Brain microvascular endothelial cell (primary cell): ENCODE data around the gene FNBP1L.

ENCODE experiments used
- DNase-seq: peaks from one replicate; pipeline ENCODE4 v3.0.0-alpha.2; 2020
- H3K27ac ChIP-seq: fragments of 250-450 bp; sonication (Bioruptor Pico); 2 replicates; pipeline ENCODE4 v1.5.1; 2020; ENCODE audit warnings: mild to moderate bottlenecking, moderate library complexity
- H3K27me3 ChIP-seq: fragments of 250-450 bp; sonication (Bioruptor Pico); replicated peaks from 2 replicates; pipeline ENCODE4 v1.5.1; 2020; ENCODE audit warnings: mild to moderate bottlenecking
- H3K36me3 ChIP-seq: fragments of 250-450 bp; sonication (Bioruptor Pico); replicated peaks from 2 replicates; pipeline ENCODE4 v1.5.1; 2020; ENCODE audit warnings: mild to moderate bottlenecking
- H3K4me3 ChIP-seq: 2 replicates; pipeline ENCODE4 v1.5.1; 2011; ENCODE audit warnings: low read depth, mild to moderate bottlenecking, control low read depth, low read length, moderate library complexity
- CTCF ChIP-seq: IDR thresholded peaks from 2 replicates; pipeline ENCODE4 v1.5.1; 2011; ENCODE audit warnings: low read depth, mild to moderate bottlenecking, moderate library complexity, low read length, control low read depth, inconsistent platforms; ENCODE audit errors: missing control alignments
- in situ Hi-C: cut with HindIII; loops from 2 replicates; pipeline ENCODE4 v1.10.0; 2017; ENCODE audit warnings: low sequenced_read_pairs, low pct_ligation_motif_present

FNBP1L gene

GRCh38 chr1:93595266-93595665, 147.3 kb downstream of the FNBP1L start:
- in situ Hi-C loops, result no loop called here
- Histone ChIP-seq H3K36me3 (peaks cover 6% of the 10 kb centered on the region), H3K4me3 (no peak overlapping the region), H3K27ac (no peak overlapping the region), H3K27me3 (no peaks in the 10 kb centered on the region)
- TF ChIP-seq CTCF, result no peak
- DNase-seq, result peak; percentile 20

GRCh38 chr1:93595743-93596142, 147.8 kb downstream of the FNBP1L start:
- H3K4me3 ChIP-seq, result no peak overlapping the region
- TF ChIP-seq CTCF, result no peak
- in situ Hi-C loops, result no loop called here
- DNase-seq, result no peak
- no peaks in the 10 kb centered on the region for H3K27me3 ChIP-seq
- no peak overlapping the region for H3K27ac ChIP-seq
- peaks cover 6% of the 10 kb centered on the region for H3K36me3 ChIP-seq

- Histone ChIP-seq H3K36me3 (peaks cover 6% of the 10 kb centered on the region), H3K4me3 (no peak overlapping the region), H3K27me3 (no peaks in the 10 kb centered on the region), H3K27ac (no peak overlapping the region)
- TF ChIP-seq CTCF, result no peak
- DNase-seq, result no peak
- in situ Hi-C loops, result no loop called here
Measured at GRCh38 chr1:93596329-93597089, 148.6 kb downstream of the FNBP1L start.

GRCh38 chr1:93597709-93598108, 149.8 kb downstream of the FNBP1L start:
- no peak for TF ChIP-seq CTCF
- Histone ChIP-seq H3K4me3 (no peak overlapping the region), H3K27me3 (no peaks in the 10 kb centered on the region), H3K27ac (no peak overlapping the region), H3K36me3 (no peaks in the 10 kb centered on the region)
- in situ Hi-C loops, result no loop called here
- DNase-seq, result no peak

- H3K36me3 ChIP-seq, result no peaks in the 10 kb centered on the region
- H3K27me3 ChIP-seq, result no peaks in the 10 kb centered on the region
- DNase-seq, result no peak
- no peak overlapping the region for H3K4me3 ChIP-seq
- in situ Hi-C loops, result no loop called here
- no peak for TF ChIP-seq CTCF
- no peak overlapping the region for H3K27ac ChIP-seq
Measured at GRCh38 chr1:93598396-93598795, 150.5 kb downstream of the FNBP1L start.
